Epithelial cell of proximal tubule (primary cell): Measurements from ENCODE around the gene KCNE2. TPM values are rescaled to one million over a fixed set of nuclear protein-coding genes. Genes with fewer than 3 reads are reported as not detected.
A peak's percentile ranks its signal among the peaks of the same experiment; 100 is the strongest.

ENCODE experiments used
- DNase-seq: peaks from one replicate; pipeline ENCODE4 v3.0.0-alpha.2; 2011; ENCODE audit warnings: low read depth
- H3K4me3 ChIP-seq: 2 replicates; pipeline ENCODE4 v1.5.1; 2011; ENCODE audit warnings: low read depth, mild to moderate bottlenecking, low read length
- CTCF ChIP-seq: conservative IDR thresholded peaks from 2 replicates; pipeline ENCODE4 v1.5.1; 2012; ENCODE audit warnings: low read depth, mild to moderate bottlenecking, low read length
- total RNA-seq: library from RNA; depleted of rRNA; stranded (reverse); fragments of >200 nt; gene quantifications from 2 replicates; pipeline ENCODE4 v1.2.3, GENCODE V29; 2015

KCNE2 gene
- total RNA-seq, 1 donor from 2014 or later = not detected

GRCh38 chr21:34352556-34352955 lies 11.2 kb upstream of the KCNE2 start:
- no peak overlapping the region for H3K4me3 ChIP-seq
- no peak for TF ChIP-seq CTCF
- no peak for DNase-seq

- no peak for DNase-seq
- H3K4me3 ChIP-seq = no peak overlapping the region
Measured at GRCh38 chr21:34353182-34353581, 10.6 kb upstream of the KCNE2 start.

GRCh38 chr21:34354836-34355235 lies 9.0 kb upstream of the KCNE2 start:
- no peak overlapping the region for H3K4me3 ChIP-seq
- TF ChIP-seq CTCF = no peak
- DNase-seq = no peak

More at GRCh38 chr21:34353182-34353581, 10.6 kb upstream of the KCNE2 start:
- TF ChIP-seq CTCF = no peak

GRCh38 chr21:34355570-34355969 lies 8.2 kb upstream of the KCNE2 start:
- no peak overlapping the region for H3K4me3 ChIP-seq
- TF ChIP-seq CTCF = no peak
- no peak for DNase-seq

- DNase-seq = no peak
- no peak for TF ChIP-seq CTCF
- no peak overlapping the region for H3K4me3 ChIP-seq
Measured at GRCh38 chr21:34357889-34358288, 5.9 kb upstream of the KCNE2 start.

- no peak for TF ChIP-seq CTCF
- no peak overlapping the region for H3K4me3 ChIP-seq
- DNase-seq = no peak
Measured at GRCh38 chr21:34358866-34359265, 4.9 kb upstream of the KCNE2 start.

GRCh38 chr21:34360488-34361241 lies 3.1 kb upstream of the KCNE2 start:
- H3K4me3 ChIP-seq = no peak overlapping the region
- TF ChIP-seq CTCF = peak; percentile 13
- no peak for DNase-seq
